Mesodermal cell (in vitro differentiated cells): ENCODE results near the gene NTMT2.

Source experiments
- H3K27ac ChIP-seq: 2 replicates; pipeline ENCODE4 v1.7.0; 2013; ENCODE audit warnings: mild to moderate bottlenecking, low read depth, low read length, moderate library complexity; ENCODE audit not compliant: severe bottlenecking
- H3K36me3 ChIP-seq: 2 replicates; pipeline ENCODE4 v1.7.1; 2013; ENCODE audit warnings: mild to moderate bottlenecking, low read length, moderate library complexity; ENCODE audit not compliant: control insufficient read depth, insufficient read depth
- H3K4me1 ChIP-seq: one replicate; pipeline ENCODE4 v1.7.1; 2013; ENCODE audit warnings: mild to moderate bottlenecking, low read length; ENCODE audit not compliant: insufficient read depth, control insufficient read depth, poor library complexity, severe bottlenecking
- H3K4me3 ChIP-seq: 2 replicates; pipeline ENCODE4 v1.7.0; 2013; ENCODE audit warnings: low read length, control low read depth, mild to moderate bottlenecking; ENCODE audit not compliant: insufficient read depth, poor library complexity, severe bottlenecking; ENCODE audit errors: extremely low read depth
- H3K9me3 ChIP-seq: 2 replicates; pipeline ENCODE4 v1.7.1; 2013; ENCODE audit warnings: mild to moderate bottlenecking, low read length, moderate library complexity; ENCODE audit not compliant: control insufficient read depth
- WGBS, 2 experiments: methylation state at CpG; one replicate each; pipeline ENCODE4 v1.1.5; 2013; ENCODE audit warnings: missing lambda C conversion rate in 2 of 2; ENCODE audit not compliant: insufficient coverage in 2 of 2; 5-methylcytosine and 5-hydroxymethylcytosine counted together

The NTMT2 gene

GRCh38 chr1:170176772-170177171 lies 31.0 kb downstream of the NTMT2 start:
- WGBS, 2 experiments, result 87 to 88% methylated on average over 3 of the region's 3 CpGs
- H3K4me3 ChIP-seq, result no peak overlapping the region
- H3K4me1 ChIP-seq, result no peaks in the 10 kb centered on the region
- H3K27ac ChIP-seq, result no peak overlapping the region
- H3K9me3 ChIP-seq, result no peaks in the 10 kb centered on the region
- H3K36me3 ChIP-seq, result no peaks in the 10 kb centered on the region

GRCh38 chr1:170182442-170182841 lies 36.7 kb downstream of the NTMT2 start:
- no peaks in the 10 kb centered on the region for H3K9me3 ChIP-seq
- H3K4me1 ChIP-seq, result no peaks in the 10 kb centered on the region
- WGBS, 2 experiments, result 73 to 85% methylated on average over 2 of the region's 2 CpGs
- no peak overlapping the region for H3K27ac ChIP-seq
- H3K4me3 ChIP-seq, result no peak overlapping the region
- H3K36me3 ChIP-seq, result no peaks in the 10 kb centered on the region

GRCh38 chr1:170192546-170192945 lies 46.8 kb downstream of the NTMT2 start:
- Histone ChIP-seq H3K36me3 (no peaks in the 10 kb centered on the region), H3K9me3 (no peaks in the 10 kb centered on the region), H3K27ac (no peak overlapping the region), H3K4me3 (no peak overlapping the region), H3K4me1 (no peaks in the 10 kb centered on the region)

- Histone ChIP-seq H3K4me3 (no peak overlapping the region), H3K36me3 (no peaks in the 10 kb centered on the region), H3K9me3 (no peaks in the 10 kb centered on the region), H3K27ac (no peak overlapping the region), H3K4me1 (no peaks in the 10 kb centered on the region)
- 100% methylated on average over 1 of the region's 1 CpG; no CpG with 5 or more reads in 1 of the 2 experiments for WGBS, 2 experiments
These were observed 48.7 kb downstream of the NTMT2 start for GRCh38 chr1:170194451-170194850.

GRCh38 chr1:170196490-170197236 lies 50.9 kb downstream of the NTMT2 start:
- H3K27ac ChIP-seq, result no peak overlapping the region
- no peak overlapping the region for H3K4me3 ChIP-seq
- no peaks in the 10 kb centered on the region for H3K9me3 ChIP-seq
- H3K4me1 ChIP-seq, result no peaks in the 10 kb centered on the region
- H3K36me3 ChIP-seq, result no peaks in the 10 kb centered on the region
- 75 to 100% methylated on average over 1 of the region's 2 CpGs for WGBS, 2 experiments

GRCh38 chr1:170198090-170198489 lies 52.3 kb downstream of the NTMT2 start:
- H3K27ac ChIP-seq, result no peak overlapping the region
- H3K4me3 ChIP-seq, result no peak overlapping the region
- no peaks in the 10 kb centered on the region for H3K4me1 ChIP-seq
- H3K36me3 ChIP-seq, result no peaks in the 10 kb centered on the region
- H3K9me3 ChIP-seq, result no peaks in the 10 kb centered on the region
- whole genome bisulfite sequencing, 2 experiments, result 86 to 100% methylated on average over 1 of the region's 1 CpG

- H3K36me3 ChIP-seq, result no peaks in the 10 kb centered on the region
- no peak overlapping the region for H3K4me3 ChIP-seq
- H3K4me1 ChIP-seq, result no peaks in the 10 kb centered on the region
- no peak overlapping the region for H3K27ac ChIP-seq
- H3K9me3 ChIP-seq, result no peaks in the 10 kb centered on the region
These were observed 52.8 kb downstream of the NTMT2 start for GRCh38 chr1:170198584-170198983.

- H3K36me3 ChIP-seq, result no peaks in the 10 kb centered on the region
- no peak overlapping the region for H3K4me3 ChIP-seq
- H3K27ac ChIP-seq, result no peak overlapping the region
- H3K4me1 ChIP-seq, result no peaks in the 10 kb centered on the region
- H3K9me3 ChIP-seq, result no peaks in the 10 kb centered on the region
These were observed 54.4 kb downstream of the NTMT2 start for GRCh38 chr1:170200161-170200560.

- H3K4me1 ChIP-seq, result no peaks in the 10 kb centered on the region
- H3K4me3 ChIP-seq, result no peak overlapping the region
- no peaks in the 10 kb centered on the region for H3K36me3 ChIP-seq
- no peaks in the 10 kb centered on the region for H3K9me3 ChIP-seq
- no peak overlapping the region for H3K27ac ChIP-seq
- 57 to 93% methylated on average over 2 to 3 of the region's 4 CpGs for WGBS, 2 experiments
These were observed 55.0 kb downstream of the NTMT2 start for GRCh38 chr1:170200621-170201397.

- Histone ChIP-seq H3K27ac (no peak overlapping the region), H3K36me3 (no peaks in the 10 kb centered on the region), H3K4me3 (no peak overlapping the region), H3K9me3 (no peaks in the 10 kb centered on the region), H3K4me1 (no peaks in the 10 kb centered on the region)
These were observed 57.9 kb downstream of the NTMT2 start for GRCh38 chr1:170203693-170204092.

GRCh38 chr1:170204121-170204520 lies 58.4 kb downstream of the NTMT2 start:
- no peak overlapping the region for H3K4me3 ChIP-seq
- no peaks in the 10 kb centered on the region for H3K36me3 ChIP-seq
- WGBS, 2 experiments, result no CpG with 5 or more reads among the region's 3 CpGs
- no peaks in the 10 kb centered on the region for H3K4me1 ChIP-seq
- no peak overlapping the region for H3K27ac ChIP-seq
- no peaks in the 10 kb centered on the region for H3K9me3 ChIP-seq
